Raji (cell line): ENCODE results near the gene ITIH1.

Source experiments
- POLR2A ChIP-seq: IDR thresholded peaks from 2 replicates; pipeline ENCODE4 v1.6.1; 2011; ENCODE audit warnings: low read depth, low read length, control low read depth; ENCODE audit not compliant: insufficient read depth

Gene ITIH1

DNA sequence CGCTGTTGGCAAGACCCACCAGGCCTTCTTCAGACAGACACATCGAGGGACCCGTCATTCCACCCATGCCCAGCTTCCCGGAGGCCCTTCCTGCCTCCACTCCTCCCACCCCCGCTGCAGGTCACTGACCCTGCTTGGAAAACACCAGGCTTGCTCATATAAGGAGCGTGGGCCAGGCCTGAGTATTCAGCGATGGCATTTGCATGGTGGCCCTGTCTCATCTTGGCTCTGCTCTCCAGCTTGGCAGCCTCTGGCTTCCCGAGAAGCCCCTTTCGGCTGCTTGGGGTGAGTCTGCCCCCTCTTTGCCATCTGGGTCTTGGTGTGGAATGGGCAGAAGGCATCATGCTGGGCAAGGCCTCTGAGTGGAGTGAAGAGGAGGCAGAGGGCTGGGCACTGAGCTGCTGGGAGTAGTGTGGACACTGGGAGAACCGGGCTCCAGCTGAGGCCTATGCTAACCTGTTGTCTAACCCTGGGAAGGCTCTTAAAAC is 17.3 kb downstream of the ITIH1 start, which contains the start of gene ITIH3:
ITIH3 (plus strand) TSS at position 185 of the 488 bp plus-strand sequence; CDS start at position 193, 8 bp downstream.
- TF ChIP-seq POLR2A, result no peak

DNA sequence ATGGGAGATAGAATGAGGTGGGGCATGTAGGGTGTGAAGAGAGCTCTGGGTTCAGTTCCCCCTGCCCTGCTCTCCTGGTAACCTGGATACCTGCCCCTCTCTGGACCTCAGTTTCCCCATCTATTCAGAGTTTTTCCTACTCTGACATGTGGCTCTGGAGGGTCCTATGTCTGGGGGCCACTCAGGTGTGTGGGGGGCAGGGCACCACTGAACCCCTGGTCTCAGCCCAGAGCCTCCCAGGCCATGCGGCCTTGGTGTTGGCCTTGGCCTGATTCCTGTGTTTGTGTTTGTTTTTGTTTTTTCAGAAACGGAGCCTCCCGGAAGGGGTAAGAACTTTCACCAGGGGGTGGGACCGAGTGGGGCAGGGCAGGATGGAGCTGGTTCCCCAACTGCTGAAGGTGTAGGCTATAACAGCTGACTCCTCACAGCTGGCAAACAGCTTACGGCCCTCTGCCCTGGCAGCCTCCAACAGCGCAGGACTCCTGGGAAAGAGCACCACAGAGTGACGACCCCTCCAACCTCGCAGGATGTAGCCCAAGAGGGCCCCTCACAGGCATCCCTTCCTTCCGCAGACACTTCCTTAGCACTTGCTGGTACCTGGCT is 18.0 kb downstream of the ITIH1 start:
- TF ChIP-seq POLR2A, result no peak

DNA sequence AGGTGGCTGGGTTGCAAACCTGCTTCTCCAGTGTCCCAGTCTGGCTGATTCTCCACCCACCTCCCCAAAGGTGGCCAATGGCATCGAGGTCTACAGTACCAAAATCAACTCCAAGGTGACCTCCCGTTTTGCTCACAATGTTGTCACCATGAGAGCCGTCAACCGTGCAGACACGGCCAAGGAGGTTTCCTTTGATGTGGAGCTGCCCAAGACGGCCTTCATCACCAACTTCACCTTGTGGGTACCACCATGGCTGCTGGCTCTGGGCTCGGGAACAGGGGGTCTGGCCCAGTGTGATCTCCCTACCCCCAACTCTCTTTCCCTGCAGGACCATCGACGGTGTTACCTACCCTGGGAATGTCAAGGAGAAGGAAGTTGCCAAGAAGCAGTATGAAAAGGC is 19.0 kb downstream of the ITIH1 start:
- TF ChIP-seq POLR2A, result no peak

DNA sequence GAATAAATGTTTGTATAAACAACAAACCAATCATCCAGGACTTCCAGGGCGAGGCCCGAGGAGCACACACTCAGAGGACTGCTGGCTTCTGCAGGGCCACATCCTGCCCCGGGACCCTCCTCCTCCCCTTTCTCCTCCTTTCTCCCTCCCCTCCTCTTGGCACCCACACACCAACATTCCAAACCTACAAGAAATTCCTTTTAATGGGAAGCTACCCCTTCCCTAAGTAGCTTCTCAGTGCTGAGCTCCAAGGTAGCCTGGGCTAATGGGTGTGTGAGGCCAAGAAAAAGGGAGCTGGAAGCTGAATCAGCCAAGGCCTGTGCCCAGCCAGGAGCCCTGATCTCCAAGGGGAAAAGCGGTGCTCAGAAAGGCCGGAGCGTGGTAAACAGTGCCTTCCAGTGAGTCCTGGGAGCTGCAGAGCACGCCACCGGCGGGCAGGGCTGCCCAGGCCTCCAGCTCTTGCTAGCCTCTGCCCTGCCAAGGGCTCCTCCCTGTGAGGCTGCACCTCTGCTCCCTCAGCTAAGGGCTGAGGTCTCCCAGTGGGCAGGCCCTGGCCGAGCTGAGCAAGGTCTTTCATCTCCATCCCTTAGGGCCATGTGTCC is 21.1 kb downstream of the ITIH1 start:
- TF ChIP-seq POLR2A, result no peak

DNA sequence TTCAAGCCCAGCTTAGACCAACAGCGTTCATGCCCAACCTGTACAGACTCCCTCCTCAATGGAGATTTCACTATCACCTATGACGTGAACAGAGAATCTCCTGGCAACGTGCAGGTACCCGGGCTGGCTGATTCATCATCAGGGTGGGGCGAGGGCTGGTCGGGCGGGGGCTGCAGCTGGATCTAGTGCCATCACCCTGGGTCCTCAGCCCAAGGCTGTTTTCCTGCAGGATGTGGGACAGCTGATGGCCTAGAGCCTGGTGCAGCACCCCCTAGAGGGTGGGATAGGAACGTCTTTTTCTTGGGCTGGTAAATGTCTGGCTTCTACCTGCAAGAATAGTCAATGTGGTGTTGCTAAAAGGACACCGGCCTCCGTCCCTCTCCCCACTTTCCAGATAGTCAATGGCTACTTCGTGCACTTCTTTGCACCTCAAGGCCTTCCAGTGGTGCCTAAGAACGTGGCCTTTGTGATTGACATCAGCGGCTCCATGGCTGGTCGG is 21.6 kb downstream of the ITIH1 start:
- no peak for TF ChIP-seq POLR2A

DNA sequence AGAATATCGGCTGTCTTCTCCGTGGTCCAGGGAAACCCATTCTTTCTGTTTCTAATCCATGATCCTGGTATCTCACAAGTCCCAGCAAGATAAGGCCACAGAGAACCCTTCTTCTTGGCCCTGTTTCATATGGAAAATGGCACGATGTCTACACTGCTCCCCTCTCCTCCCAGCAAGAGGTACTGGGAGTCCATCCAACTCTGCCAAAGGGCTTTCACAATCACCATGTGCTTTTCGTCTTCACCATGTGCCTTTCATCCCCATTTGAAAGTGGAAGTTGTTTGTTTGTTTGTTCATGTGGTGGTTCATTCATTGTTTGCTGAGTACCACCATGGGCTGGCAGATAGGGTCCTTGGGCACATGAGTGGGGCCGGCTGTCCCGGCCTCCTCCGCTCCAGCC is 22.7 kb downstream of the ITIH1 start:
- TF ChIP-seq POLR2A, result no peak

DNA sequence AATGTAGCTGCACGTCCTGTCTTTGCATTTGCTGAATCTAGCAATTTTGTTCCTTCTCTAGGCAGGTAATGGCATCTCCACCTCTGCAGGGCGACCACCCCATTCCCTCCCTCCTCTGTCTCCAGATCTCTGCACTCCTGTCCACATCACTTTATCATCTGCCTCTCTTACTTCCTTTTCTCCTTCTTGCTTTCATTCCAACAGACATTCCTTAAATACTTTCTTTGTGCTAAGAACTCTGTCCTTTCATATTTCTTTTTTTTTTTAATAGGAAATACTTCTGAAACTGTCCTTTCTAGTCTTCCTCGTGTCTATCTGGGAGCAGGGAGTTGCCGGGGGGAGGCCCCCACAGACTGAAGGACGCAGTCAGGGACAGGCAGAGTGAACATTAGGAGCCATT is 24.4 kb downstream of the ITIH1 start:
- TF ChIP-seq POLR2A, result no peak

DNA sequence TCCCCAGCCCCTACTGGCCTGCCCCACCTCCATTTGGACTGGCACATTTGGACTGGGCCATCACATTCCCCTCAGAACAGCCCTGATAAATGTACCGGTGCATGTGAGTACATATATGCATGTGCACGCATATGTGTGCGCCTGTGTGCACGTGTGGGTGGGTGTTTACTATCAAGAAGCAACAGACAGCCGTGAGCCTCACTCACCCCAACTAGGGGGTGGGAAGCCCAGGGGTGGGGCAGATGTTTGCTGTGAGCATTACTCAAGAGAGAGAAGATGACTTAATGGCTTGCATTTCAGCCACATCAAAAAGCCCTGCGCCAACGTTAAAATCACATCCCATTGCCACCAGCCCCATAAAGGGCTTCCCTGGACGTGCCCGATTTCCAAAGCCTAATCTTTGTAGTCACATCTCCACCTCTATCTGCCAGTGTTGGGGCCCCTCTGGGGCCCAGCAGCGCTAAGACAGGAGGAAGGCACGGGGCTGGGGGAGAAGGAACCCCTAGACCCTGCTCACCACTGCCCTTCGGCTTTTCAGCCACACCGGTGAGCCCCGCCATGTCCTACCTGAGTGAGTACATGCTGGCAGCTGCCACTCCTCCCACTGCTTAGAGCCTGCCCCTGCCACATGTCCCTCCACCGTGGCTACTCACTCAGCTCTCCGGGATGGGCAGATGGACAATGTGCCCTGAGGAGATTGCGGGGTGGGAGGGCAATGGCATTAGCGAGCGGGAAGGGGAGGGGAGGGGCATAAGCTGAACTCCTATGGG is 28.1 kb downstream of the ITIH1 start:
- TF ChIP-seq POLR2A, result no peak

DNA sequence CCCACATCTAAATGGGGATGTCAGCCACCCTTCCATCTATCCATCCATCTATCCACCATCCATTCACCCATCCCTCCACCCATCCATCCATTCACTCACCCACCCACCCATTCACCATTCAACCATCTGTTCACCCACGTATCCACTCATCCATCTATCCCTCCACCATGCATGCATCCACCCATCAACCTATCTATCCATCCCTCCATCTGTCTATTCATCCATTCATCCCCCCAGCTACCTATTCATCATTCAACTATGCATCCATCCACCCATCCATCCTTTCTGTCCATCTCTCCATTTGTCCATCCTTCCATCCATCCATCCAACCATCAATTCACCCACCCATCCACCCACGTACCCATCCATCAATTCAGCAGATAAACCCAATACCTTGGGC is 31.8 kb downstream of the ITIH1 start:
- TF ChIP-seq POLR2A, result no peak

DNA sequence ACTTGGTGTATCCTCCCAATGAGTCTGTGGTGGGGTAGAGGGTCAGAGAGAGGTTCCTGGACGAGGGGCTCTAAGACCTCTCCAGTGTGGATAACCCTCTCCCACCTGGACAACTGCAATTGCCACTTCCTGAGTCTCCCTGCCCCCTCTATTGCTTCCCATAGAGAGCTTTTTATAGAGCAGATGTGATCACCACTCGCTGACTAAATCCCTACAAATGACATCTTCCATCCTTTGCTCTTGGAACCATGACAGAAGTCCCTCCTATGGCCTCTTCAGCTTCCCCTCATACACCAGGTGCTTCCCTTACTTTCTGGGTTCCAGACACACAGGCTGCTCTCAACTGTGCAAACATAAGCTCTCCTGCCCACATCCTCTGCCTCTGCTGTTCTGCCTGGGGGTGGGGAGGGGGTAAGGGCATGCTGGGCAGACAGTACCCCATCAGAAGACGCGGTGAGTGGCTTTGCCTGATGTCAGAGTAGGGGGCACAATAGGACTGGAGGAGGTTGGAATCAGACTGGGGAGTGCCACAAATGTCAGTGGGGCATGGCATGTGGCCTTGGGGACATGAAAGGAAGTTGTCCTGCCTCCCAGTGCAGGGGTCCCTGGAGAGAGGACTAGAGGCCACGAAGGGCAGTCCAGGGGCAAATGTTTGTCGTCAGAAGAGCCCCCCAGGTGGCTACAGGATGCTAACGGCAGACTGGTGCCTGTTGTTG is 32.4 kb downstream of the ITIH1 start:
- TF ChIP-seq POLR2A, result no peak

DNA sequence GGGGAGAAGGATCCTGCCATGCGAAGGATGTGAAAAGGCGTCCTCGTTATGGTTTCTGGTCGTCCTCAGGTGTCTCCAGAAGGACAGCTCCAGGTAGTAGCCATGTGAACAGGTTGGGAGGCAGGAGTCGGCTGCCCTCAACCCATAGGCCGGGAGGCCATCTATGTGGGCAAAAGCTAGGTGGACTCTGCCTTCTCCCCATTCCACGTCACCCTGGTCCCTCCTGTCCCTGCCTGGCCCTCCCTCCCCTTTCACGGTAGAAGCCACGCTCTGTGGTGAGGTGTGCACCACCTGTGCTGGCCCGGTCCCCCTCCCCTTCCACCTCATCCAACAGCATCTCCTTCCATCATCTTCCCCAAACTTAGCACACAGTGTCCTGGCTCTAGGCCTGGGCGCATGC is 33.5 kb downstream of the ITIH1 start:
- TF ChIP-seq POLR2A, result no peak

DNA sequence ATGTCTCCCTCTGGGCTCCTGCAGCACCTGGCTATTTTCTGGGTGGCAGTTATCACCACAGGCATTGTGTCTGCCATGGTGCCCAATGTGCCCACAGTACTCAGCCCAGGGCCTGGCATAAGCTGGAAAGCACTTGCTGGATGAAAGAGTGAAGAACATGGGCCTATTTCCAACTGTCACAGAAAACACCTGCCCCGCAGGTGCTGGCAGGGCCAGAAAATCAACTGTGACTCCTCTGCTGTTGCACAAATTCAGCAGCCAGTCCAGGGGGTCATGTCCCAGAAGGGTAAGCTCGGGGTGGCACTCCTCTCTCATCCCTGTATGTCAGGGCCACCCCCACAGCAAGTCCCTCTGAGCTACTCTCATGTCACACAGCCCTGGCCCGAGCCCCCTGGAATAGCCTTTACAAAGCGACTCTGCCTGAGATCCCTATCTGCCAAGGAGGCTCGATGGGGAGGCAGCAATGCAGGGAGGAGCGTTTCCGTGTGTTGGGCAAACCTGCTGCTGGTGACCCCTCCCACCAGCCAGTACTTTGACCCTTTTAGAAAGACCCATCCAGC is 34.1 kb downstream of the ITIH1 start:
- no peak for TF ChIP-seq POLR2A

DNA sequence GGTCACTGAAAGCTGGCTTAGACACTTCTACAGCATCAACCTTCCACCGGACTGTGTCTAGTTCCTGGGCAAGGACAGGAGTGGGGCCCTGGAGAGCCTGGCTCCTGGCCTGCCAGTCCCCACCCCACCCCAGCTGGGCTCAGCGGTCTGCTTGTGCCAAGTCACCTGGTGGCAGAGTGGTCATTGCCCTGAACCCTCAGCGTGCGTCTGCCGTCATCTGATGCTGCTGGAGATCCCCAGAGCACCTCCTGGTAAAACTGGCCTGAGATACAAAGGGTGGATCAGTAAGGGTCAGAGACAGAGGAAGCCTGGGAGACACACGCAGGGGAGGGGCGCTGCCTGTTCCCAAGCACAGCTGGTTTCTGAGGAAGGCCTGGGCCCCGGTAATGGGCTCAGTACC is 36.4 kb downstream of the ITIH1 start:
- TF ChIP-seq POLR2A, result no peak

DNA sequence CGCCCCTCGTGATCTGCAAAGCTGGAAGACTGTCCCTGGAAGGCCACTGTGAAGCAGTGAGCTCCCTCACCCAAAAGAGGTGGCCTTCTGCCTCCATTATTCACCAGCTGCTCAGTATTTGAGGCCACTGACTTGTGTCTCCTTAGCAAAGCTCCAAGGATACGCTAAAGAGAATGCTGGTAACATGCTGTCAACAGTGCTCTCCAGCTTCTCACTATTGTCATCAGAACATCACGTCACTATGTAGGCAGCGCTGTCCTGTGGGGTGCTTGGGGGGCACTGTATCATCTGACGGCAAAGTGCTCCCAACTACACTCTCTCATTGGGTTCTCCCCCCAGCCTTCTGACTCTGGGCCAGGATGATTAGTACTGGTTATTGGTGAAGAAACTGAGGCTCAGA is 38.8 kb downstream of the ITIH1 start:
- TF ChIP-seq POLR2A, result no peak

DNA sequence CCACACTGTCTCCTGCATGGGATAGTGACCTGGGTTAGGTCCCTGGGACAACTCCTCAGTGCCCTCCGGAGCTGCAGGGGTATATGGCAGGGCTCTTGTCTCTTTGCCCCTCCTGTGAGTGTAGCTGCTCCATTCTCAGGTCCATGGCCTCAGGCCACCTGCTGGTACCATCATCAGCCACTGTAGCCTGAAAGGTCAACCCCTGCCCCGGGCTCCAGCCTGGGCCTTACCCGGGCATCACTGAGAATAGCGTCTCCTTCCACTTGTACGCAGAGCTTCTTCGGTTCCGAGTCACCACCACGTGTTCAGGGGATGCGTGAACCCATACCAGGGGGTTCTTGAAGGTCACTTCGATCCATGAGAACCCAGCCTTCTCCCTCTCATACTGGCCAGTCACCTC is 39.3 kb downstream of the ITIH1 start:
- no peak for TF ChIP-seq POLR2A
